GM21786 (cell line): ENCODE data around the gene PIGH.
"Not testable (repeated sequence)": the region's sequence is repeated elsewhere in the genome, so short reads cannot be mapped to it uniquely, and the experiment has no call there.

Experiments
- ATAC-seq: cut with Tn5 transposase; IDR thresholded peaks from one replicate; pipeline ENCODE4 v1.9.1; 2021; ENCODE audit not compliant: unreplicated experiment

Gene PIGH, protein sequence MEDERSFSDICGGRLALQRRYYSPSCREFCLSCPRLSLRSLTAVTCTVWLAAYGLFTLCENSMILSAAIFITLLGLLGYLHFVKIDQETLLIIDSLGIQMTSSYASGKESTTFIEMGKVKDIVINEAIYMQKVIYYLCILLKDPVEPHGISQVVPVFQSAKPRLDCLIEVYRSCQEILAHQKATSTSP

DNA sequence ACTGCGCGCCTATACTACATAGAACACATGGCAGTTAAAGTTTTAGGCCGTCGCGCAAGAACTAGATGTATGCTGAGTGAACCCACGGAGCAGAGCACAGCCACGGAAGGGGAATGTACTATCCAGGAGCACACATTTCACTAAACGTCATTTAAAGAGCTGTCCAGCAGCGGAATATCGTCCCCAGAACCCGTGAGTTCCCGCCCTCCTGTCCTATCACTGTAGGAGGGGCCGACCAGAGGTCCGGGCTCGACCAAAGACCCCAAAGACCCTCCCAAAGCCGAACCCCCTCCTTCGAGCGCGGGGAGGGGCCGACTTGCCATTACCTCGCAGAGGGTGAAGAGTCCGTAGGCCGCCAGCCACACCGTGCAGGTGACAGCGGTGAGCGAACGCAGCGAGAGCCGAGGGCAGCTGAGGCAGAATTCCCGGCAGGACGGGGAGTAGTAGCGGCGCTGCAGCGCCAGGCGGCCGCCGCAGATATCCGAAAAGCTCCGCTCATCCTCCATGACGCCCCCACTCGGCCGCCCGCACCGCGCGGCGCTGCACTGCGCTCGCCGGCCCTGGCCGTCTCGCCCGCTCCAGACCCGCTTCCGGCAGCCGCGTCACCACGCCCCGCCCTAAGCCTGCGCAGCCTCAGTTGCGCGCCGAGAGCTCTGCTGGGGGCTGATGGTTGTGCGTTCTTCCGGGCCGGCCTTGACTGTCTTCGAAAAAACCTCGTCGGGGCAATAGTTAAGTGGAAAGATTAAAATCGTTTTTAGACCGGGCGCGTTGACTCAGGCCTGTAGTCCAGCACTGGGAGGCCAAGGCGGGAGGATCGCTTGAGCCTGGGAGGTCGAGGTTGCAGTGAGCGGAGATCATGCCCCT is at the start of gene PIGH:
PIGH (minus strand) TSS at position 571 of the 864 bp plus-strand sequence; CDS start at position 506, 65 bp downstream.
- ATAC-seq, result peak; percentile 83

GRCh38 chr14:67646131-67646530 is 46.1 kb upstream of the PIGH start:
- no peak for ATAC-seq

DNA sequence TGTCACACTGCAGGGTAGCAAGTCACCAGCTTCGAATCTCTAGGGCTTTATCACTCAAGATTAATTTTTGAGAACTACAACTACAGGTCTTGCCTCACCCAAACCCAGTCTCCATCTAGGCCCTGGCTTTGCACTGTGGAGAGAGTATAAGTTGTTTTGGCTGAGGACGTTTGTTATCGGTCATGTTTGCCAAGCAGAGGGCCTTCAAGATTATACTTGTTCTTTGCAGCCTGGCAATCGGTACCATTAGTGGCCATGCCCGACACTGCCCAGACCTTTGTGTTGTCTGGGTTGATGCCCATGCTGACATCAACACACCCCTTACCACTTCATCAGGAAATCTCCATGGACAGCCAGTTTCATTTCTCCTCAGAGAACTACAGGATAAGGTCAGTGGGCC is 45.3 kb upstream of the PIGH start:
- no peak for ATAC-seq

- ATAC-seq, result no peak
These were observed 44.4 kb upstream of the PIGH start for GRCh38 chr14:67644428-67644827.

- ATAC-seq, result no peak
These were observed 43.6 kb upstream of the PIGH start for GRCh38 chr14:67643713-67644112.

GRCh38 chr14:67641902-67642749 is 42.1 kb upstream of the PIGH start:
- ATAC-seq, result no peak

DNA sequence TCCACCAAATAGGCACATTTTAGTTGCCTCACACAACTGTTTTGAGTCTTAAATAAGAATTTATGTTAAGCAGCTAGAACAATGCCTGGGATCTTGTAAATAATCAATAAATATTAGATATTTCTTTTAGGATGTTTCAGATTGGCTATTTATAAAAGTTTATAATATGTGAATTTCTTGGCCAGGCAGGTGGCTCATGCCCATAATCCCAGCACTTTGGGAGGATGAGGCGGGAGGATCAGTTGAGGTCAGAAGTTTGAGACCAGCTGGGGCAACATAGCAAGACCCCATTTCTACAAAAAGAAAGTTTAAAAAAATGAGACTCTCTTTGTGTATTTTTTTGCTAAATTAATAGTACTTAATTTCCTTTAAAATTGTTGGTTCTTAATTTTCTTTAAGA is 41.4 kb upstream of the PIGH start:
- no peak for ATAC-seq

DNA sequence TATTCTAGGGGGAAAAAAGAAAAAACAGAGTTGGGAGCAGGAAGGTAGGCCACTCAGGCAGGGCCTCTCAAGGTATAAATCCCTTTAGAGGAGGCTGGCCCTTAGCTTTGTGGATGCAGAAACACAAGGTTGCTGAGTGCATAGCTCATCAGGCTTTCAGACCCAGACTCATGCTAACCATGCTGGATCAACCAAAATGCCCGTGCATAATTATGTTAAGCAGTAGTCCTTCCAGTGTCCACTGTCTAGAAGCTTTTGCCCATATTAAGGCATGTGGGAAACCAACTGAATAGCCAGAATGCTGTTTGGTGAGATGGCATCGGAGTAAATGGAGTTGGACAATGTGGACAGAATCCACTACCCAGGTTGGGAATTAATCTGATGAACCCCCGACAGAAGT is 38.6 kb upstream of the PIGH start:
- no peak for ATAC-seq

GRCh38 chr14:67636361-67636919 is 36.4 kb upstream of the PIGH start:
- ATAC-seq, result peak; percentile 50

- no peak for ATAC-seq
These were observed 33.5 kb upstream of the PIGH start for GRCh38 chr14:67633451-67634147.

GRCh38 chr14:67630938-67631337 is 30.9 kb upstream of the PIGH start:
- no peak for ATAC-seq

DNA sequence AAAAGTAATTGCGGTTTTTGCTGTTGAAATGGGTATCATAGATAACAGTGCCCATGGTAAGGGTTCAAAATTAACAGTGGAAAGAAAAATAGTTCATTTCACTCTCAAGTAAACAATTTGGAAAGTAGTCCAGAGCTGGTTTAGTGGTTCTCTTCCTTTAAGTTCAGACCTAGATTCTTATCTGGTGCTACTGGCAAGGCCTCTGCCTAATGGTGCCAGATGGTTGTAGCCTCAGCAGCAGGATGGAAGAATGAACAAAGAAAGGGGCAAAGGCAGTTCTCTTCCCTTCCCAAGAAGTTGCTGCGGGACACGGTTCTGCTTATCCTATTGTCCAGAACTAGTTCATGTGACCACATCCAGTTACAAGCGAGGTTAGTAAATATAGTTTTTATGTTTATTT is 30.1 kb upstream of the PIGH start:
- no peak for ATAC-seq

DNA sequence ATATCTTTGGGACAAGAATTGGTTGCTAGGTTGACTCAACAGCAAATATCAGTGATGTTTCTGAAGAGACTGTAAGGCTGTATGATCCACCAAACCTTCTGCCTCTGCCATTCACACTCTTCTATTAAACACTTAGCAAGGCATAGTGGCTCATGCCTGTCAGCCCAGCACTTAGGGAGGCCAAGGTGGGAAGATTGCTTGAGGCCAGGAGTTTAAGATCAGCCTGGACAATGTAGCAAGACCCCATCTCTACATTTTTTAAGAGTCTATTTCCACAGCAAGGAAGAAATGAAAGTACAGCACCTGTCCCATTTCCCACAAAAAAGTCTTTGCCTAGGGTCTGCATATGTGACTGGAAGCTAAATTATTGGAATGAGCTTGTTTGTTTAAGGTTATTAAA is 27.5 kb upstream of the PIGH start:
- ATAC-seq, result no peak

GRCh38 chr14:67626131-67626530 is 26.1 kb upstream of the PIGH start:
- not testable (repeated sequence) for ATAC-seq

DNA sequence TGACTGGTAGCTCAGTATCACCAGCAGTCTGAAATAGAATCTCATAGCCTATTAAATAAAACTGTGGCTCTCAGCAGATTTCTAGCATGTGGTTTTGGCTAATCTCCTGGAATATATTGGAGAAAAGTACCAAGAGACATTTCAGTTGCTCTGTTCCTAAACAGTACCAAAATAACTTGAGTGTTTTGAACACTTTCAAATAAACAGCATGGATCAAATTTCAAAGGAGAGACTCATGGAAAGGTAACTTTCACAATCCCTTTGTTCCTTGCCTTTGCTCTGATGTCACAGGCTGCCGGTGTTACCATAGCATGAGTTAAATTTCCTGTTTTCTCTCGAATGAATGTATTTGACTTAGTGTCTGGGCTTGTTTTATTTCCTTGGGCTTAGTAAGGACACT is 23.0 kb upstream of the PIGH start:
- ATAC-seq, result no peak

GRCh38 chr14:67622675-67623074 is 22.6 kb upstream of the PIGH start:
- no peak for ATAC-seq

DNA sequence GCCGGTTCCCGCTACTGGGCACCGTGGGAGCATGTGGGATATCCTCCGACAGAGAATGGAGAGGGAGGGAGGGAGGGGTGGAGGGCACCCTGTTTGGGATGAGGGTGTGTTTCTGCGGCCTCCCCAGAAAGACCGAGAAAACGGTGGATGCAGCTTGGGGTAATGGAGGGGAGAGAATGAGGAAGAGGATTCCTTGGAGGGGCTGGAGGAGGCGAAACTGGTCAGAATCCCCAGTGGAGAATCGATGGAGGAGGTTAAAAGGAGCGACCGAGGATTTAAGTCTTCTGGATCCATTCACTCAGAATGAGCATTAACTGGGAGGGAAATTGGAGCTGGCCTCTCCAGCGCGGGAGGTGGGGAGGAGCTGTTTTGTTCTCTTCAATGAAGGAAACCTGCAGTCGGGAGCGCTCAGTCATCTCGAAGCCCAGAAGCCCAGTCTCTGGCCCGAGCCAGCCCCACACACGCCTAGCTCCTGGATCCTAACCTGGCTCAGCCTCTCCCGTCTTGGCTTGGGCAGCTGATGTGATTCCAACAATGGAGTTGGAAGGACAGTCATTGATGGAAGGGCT is 20.2 kb upstream of the PIGH start:
- ATAC-seq, result no peak

DNA sequence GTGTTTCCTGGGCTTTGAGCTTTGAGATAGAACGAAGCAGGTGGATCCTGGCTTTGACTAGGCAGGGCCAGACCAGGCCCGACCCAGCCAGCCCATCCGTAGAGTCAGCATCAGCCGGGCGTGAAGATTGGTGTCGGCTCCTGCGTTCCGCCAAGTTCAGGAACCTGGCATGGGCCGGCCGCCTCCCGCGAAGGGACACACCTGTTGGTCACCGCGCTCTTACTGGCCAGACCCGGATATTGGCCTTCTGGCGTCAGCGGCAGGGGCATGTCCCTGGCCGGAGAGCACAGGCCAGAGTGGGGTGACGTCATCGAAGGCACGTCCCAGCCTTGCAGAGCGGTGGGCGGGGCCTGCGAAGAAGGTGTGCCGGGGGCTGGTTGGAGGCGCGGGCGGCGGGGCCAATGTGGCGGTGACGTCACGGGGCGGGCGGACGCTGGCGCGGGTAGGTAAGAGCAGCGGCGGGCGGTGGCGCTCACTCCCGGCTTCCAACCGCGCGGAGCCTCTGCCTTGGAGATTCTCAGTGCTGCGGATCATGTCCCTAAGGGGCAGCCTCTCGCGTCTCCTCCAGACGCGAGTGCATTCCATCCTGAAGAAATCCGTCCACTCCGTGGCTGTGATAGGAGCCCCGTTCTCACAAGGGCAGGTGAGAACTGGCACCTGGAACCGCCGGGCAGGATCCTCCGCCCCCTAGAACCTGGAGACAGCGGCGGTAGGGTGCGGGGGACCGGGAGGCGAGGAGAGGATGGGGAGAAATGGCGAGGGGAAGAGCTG is 19.6 kb upstream of the PIGH start, which contains the start of gene ARG2:
ARG2 (plus strand) TSS at position 475 of the 771 bp plus-strand sequence; CDS start at position 533, 58 bp downstream.
- ATAC-seq, result peak; percentile 93

- ATAC-seq, result no peak
These were observed 18.6 kb upstream of the PIGH start for GRCh38 chr14:67618617-67619063.
